DOHH2 (cell line): ENCODE measurements around the gene ONECUT3.

Source experiments
- H3F3A ChIP-seq: fragments of 200-600 bp; sonication (generic), shearing (Covaris generic); 2 replicates; pipeline ENCODE4 v1.6.0; 2016; ENCODE audit warnings: antibody characterized with exemption, mild to moderate bottlenecking; ENCODE audit not compliant: control insufficient read depth, insufficient read depth
- H3K27ac ChIP-seq: fragments of 200-600 bp; sonication (generic); 2 replicates; pipeline ENCODE4 v1.5.1; 2014; ENCODE audit warnings: low read depth, mild to moderate bottlenecking, low read length, moderate library complexity
- H3K27me3 ChIP-seq: fragments of 200-600 bp; sonication (generic); 2 replicates; pipeline ENCODE4 v1.6.1; 2014; ENCODE audit warnings: mild to moderate bottlenecking, low read length, mixed read lengths; ENCODE audit not compliant: control insufficient read depth
- H3K36me3 ChIP-seq: fragments of 200-600 bp; sonication (generic); 2 replicates; pipeline ENCODE4 v1.6.1; 2014; ENCODE audit warnings: mild to moderate bottlenecking, low read length, moderate library complexity, mixed read lengths; ENCODE audit not compliant: control insufficient read depth
- H3K4me1 ChIP-seq: fragments of 200-600 bp; sonication (generic); 2 replicates; pipeline ENCODE4 v1.6.1; 2014; ENCODE audit warnings: mild to moderate bottlenecking, low read length, mixed read lengths; ENCODE audit not compliant: control insufficient read depth
- H3K4me2 ChIP-seq: fragments of 200-600 bp; sonication (generic); 2 replicates; pipeline ENCODE4 v1.6.0; 2014; ENCODE audit warnings: mild to moderate bottlenecking, low read length, moderate library complexity
- H3K4me3 ChIP-seq: fragments of 200-600 bp; sonication (generic); 2 replicates; pipeline ENCODE4 v1.5.1; 2014; ENCODE audit warnings: mild to moderate bottlenecking, low read length, mixed read lengths
- H3K79me2 ChIP-seq: fragments of 200-600 bp; sonication (generic); 2 replicates; pipeline ENCODE4 v1.6.1; 2014; ENCODE audit warnings: mild to moderate bottlenecking, low read length, mixed read lengths; ENCODE audit not compliant: control insufficient read depth
- H3K9me2 ChIP-seq: fragments of 200-600 bp; sonication (generic); replicated peaks from 2 replicates; pipeline ENCODE4 v1.6.1; 2014; ENCODE audit warnings: mild to moderate bottlenecking, low read length, mixed read lengths; ENCODE audit not compliant: control insufficient read depth
- H3K9me3 ChIP-seq: fragments of 200-600 bp; sonication (generic); 2 replicates; pipeline ENCODE4 v1.6.1; 2014; ENCODE audit warnings: antibody characterized with exemption, low read length, mixed read lengths; ENCODE audit not compliant: control insufficient read depth, insufficient read depth
- H4K20me1 ChIP-seq: fragments of 200-600 bp; sonication (generic); 2 replicates; pipeline ENCODE4 v1.6.0; 2014; ENCODE audit warnings: low read depth, mild to moderate bottlenecking, antibody characterized with exemption, low read length, moderate library complexity; ENCODE audit not compliant: control insufficient read depth, insufficient read depth
- CTCF ChIP-seq: fragments of 200-600 bp; sonication (generic); IDR thresholded peaks from one replicate; pipeline ENCODE4 v1.5.1; 2014; ENCODE audit warnings: antibody characterized with exemption, mild to moderate bottlenecking, low read depth, low read length; ENCODE audit not compliant: poor library complexity, severe bottlenecking
- EZH2phosphoT487 ChIP-seq: fragments of 200-600 bp; sonication (generic); IDR thresholded peaks from 2 replicates; pipeline ENCODE4 v1.6.1; 2017; ENCODE audit warnings: borderline replicate concordance, mild to moderate bottlenecking, antibody characterized with exemption, low read length, moderate library complexity, mixed read lengths

Gene ONECUT3

GRCh38 chr19:1739960-1740629 lies 13.2 kb upstream of the ONECUT3 start:
- H4K20me1 ChIP-seq, result no peaks in the 10 kb centered on the region
- H3K9me3 ChIP-seq, result no peaks in the 10 kb centered on the region
- TF ChIP-seq EZH2phosphoT487 (no peak), CTCF (no peak)
- H3K9me2 ChIP-seq, result no peaks in the 10 kb centered on the region
- H3K4me3 ChIP-seq, result no peak overlapping the region
- no peaks in the 10 kb centered on the region for H3K36me3 ChIP-seq
- no peaks in the 10 kb centered on the region for H3K4me1 ChIP-seq
- no peaks in the 10 kb centered on the region for H3F3A ChIP-seq
- no peak overlapping the region for H3K27ac ChIP-seq
- no peaks in the 10 kb centered on the region for H3K79me2 ChIP-seq
- H3K27me3 ChIP-seq, result peaks cover 2% of the 10 kb centered on the region
- H3K4me2 ChIP-seq, result no peak overlapping the region

- Histone ChIP-seq H3K27me3 (peaks cover 24% of the 10 kb centered on the region), H3K79me2 (no peaks in the 10 kb centered on the region)
- TF ChIP-seq EZH2phosphoT487 (no peak), CTCF (no peak)
Measured at GRCh38 chr19:1742989-1743696, 10.2 kb upstream of the ONECUT3 start.

GRCh38 chr19:1744133-1744665 lies 9.1 kb upstream of the ONECUT3 start:
- H3K27ac ChIP-seq, result no peak overlapping the region
- TF ChIP-seq CTCF (no peak), EZH2phosphoT487 (no peak)
- H4K20me1 ChIP-seq, result no peaks in the 10 kb centered on the region
- H3K36me3 ChIP-seq, result no peaks in the 10 kb centered on the region
- no peaks in the 10 kb centered on the region for H3K9me3 ChIP-seq
- H3K4me1 ChIP-seq, result peaks cover 30% of the 10 kb centered on the region
- H3K79me2 ChIP-seq, result no peaks in the 10 kb centered on the region
- no peaks in the 10 kb centered on the region for H3F3A ChIP-seq
- H3K9me2 ChIP-seq, result no peaks in the 10 kb centered on the region
- H3K4me2 ChIP-seq, result no peak overlapping the region
- peaks cover 34% of the 10 kb centered on the region for H3K27me3 ChIP-seq
- H3K4me3 ChIP-seq, result no peak overlapping the region

More at GRCh38 chr19:1742989-1743696, 10.2 kb upstream of the ONECUT3 start:
- Histone ChIP-seq H3K36me3 (no peaks in the 10 kb centered on the region), H3F3A (no peaks in the 10 kb centered on the region), H3K9me3 (no peaks in the 10 kb centered on the region), H3K4me1 (peaks cover 22% of the 10 kb centered on the region), H4K20me1 (no peaks in the 10 kb centered on the region), H3K4me3 (no peak overlapping the region), H3K4me2 (no peak overlapping the region), H3K27ac (no peak overlapping the region), H3K9me2 (no peaks in the 10 kb centered on the region)
